Karpas-422 (cell line): ENCODE measurements around the gene ZNF432. TPM values are rescaled to one million over a fixed set of nuclear protein-coding genes. Genes with fewer than 3 reads are reported as not detected.

Experiments used
- DNase-seq: peaks from one replicate; pipeline ENCODE4 v3.0.0-alpha.2; 2015
- H2AFZ ChIP-seq: fragments of 200-600 bp; sonication (generic); 2 replicates; pipeline ENCODE4 v1.6.1; 2014; ENCODE audit warnings: antibody characterized with exemption, low read length, mixed read lengths
- H3K27ac ChIP-seq: fragments of 200-600 bp; sonication (generic); 2 replicates; pipeline ENCODE4 v1.5.1; 2014; ENCODE audit warnings: mild to moderate bottlenecking, low read length, moderate library complexity
- H3K27me3 ChIP-seq: fragments of 200-600 bp; sonication (generic); 2 replicates; pipeline ENCODE4 v1.6.1; 2014; ENCODE audit warnings: low read length, mixed read lengths
- H3K36me3 ChIP-seq: fragments of 200-600 bp; sonication (generic); 2 replicates; pipeline ENCODE4 v1.6.1; 2014; ENCODE audit warnings: low read length, mixed read lengths; ENCODE audit not compliant: insufficient read depth
- H3K4me1 ChIP-seq: fragments of 200-600 bp; sonication (generic); 2 replicates; pipeline ENCODE4 v1.6.1; 2014; ENCODE audit warnings: mild to moderate bottlenecking, low read length, mixed read lengths
- H3K4me2 ChIP-seq: fragments of 200-600 bp; sonication (generic); 2 replicates; pipeline ENCODE4 v1.6.1; 2014; ENCODE audit warnings: low read length, low read depth, mild to moderate bottlenecking; ENCODE audit not compliant: poor library complexity, severe bottlenecking
- H3K4me3 ChIP-seq: fragments of 200-600 bp; sonication (generic); 2 replicates; pipeline ENCODE4 v1.5.1; 2014; ENCODE audit warnings: mild to moderate bottlenecking, antibody characterized with exemption, low read length, mixed read lengths
- H3K79me2 ChIP-seq: fragments of 200-600 bp; sonication (generic); 2 replicates; pipeline ENCODE4 v1.6.1; 2014; ENCODE audit warnings: mild to moderate bottlenecking, low read length, mixed read lengths
- H3K9ac ChIP-seq: fragments of 200-600 bp; sonication (generic); 2 replicates; pipeline ENCODE4 v1.6.0; 2014; ENCODE audit warnings: low read length
- H3K9me2 ChIP-seq: fragments of 200-600 bp; sonication (generic), shearing (Covaris generic); replicated peaks from 2 replicates; pipeline ENCODE4 v1.6.0; 2014; ENCODE audit warnings: mild to moderate bottlenecking, low read length, moderate library complexity; ENCODE audit not compliant: insufficient read depth
- H3K9me3 ChIP-seq: fragments of 300-700, 200-600 bp; sonication (generic); 2 replicates; pipeline ENCODE4 v1.6.1; 2014; ENCODE audit warnings: low read length, mixed read lengths
- H4K20me1 ChIP-seq: fragments of 200-600 bp; sonication (generic); 2 replicates; pipeline ENCODE4 v1.6.1; 2014; ENCODE audit warnings: mild to moderate bottlenecking, antibody characterized with exemption, low read length, low read depth; ENCODE audit not compliant: insufficient read depth
- total RNA-seq: library from RNA; depleted of rRNA; stranded (reverse); fragments of >200 nt; shearing (Covaris generic); gene quantifications from 2 replicates; pipeline ENCODE4 v1.2.3, GENCODE V29; 2014; ENCODE audit warnings: low replicate concordance; rRNA removed

ZNF432 gene
- total RNA-seq, 1 experiment from 2014 or later, result 13.8 TPM

GRCh38 chr19:51993422-51993821, 55.2 kb downstream of the ZNF432 start:
- H3K9ac ChIP-seq, result no peak overlapping the region
- H3K4me3 ChIP-seq, result no peak overlapping the region
- no peaks in the 10 kb centered on the region for H3K4me1 ChIP-seq
- H2AFZ ChIP-seq, result no peak overlapping the region
- peaks cover 63% of the 10 kb centered on the region for H3K36me3 ChIP-seq
- peaks cover 83% of the 10 kb centered on the region for H3K9me3 ChIP-seq
- H3K79me2 ChIP-seq, result no peaks in the 10 kb centered on the region
- no peak for DNase-seq
- no peaks in the 10 kb centered on the region for H3K9me2 ChIP-seq
- no peaks in the 10 kb centered on the region for H4K20me1 ChIP-seq
- no peak overlapping the region for H3K27ac ChIP-seq
- no peak overlapping the region for H3K4me2 ChIP-seq
- no peaks in the 10 kb centered on the region for H3K27me3 ChIP-seq

- peak within 1 kb of the TSS; percentile 57 for H3K9ac ChIP-seq
- no peaks in the 10 kb centered on the region for H3K9me2 ChIP-seq
- H2AFZ ChIP-seq, result peak within 1 kb of the TSS; percentile 74
- peak; percentile 86 for DNase-seq
- peaks cover 5% of the 10 kb centered on the region; the same call in 1 of the 2 replicates for H3K79me2 ChIP-seq
- H3K4me1 ChIP-seq, result no peaks in the 10 kb centered on the region
- no peaks in the 10 kb centered on the region for H4K20me1 ChIP-seq
- H3K4me3 ChIP-seq, result peak within 1 kb of the TSS; percentile 67
- H3K27me3 ChIP-seq, result no peaks in the 10 kb centered on the region
- peaks cover 61% of the 10 kb centered on the region for H3K9me3 ChIP-seq
- H3K27ac ChIP-seq, result no peak within 1 kb of the TSS
- peak within 1 kb of the TSS; percentile 40 for H3K4me2 ChIP-seq
- H3K36me3 ChIP-seq, result no peaks in the 10 kb centered on the region
Observed at GRCh38 chr19:51986309-51987291, 62.0 kb downstream of the ZNF432 start, which contains the start of gene ZNF350. Gene ZNF350, minus strand, starts transcription at chr19:51986840. Its CDS starts 12,480 bp downstream, at chr19:51974360.

GRCh38 chr19:51983361-51983760, 65.3 kb downstream of the ZNF432 start:
- Histone ChIP-seq H4K20me1 (no peaks in the 10 kb centered on the region), H3K4me2 (no peak overlapping the region), H3K79me2 (peaks cover 5% of the 10 kb centered on the region; the same call in 1 of the 2 replicates), H3K27ac (no peak overlapping the region), H2AFZ (no peak overlapping the region), H3K4me1 (no peaks in the 10 kb centered on the region), H3K9me2 (no peaks in the 10 kb centered on the region), H3K36me3 (peaks cover 4% of the 10 kb centered on the region; the same call in 1 of the 2 replicates), H3K27me3 (no peaks in the 10 kb centered on the region), H3K9me3 (peaks cover 70% of the 10 kb centered on the region), H3K9ac (no peak overlapping the region), H3K4me3 (no peak overlapping the region)
- no peak for DNase-seq

Other genes starting within 250 kb of the ZNF432 start
- 40.0 and 43.1 TPM in 2 replicates for gene ZNF577, start 160.9 kb downstream of the ZNF432 start, total RNA-seq
- 14.0 and 14.5 TPM in 2 replicates for gene ZNF649, start 143.8 kb downstream of the ZNF432 start, total RNA-seq
- gene ZNF613, start 121.4 kb downstream of the ZNF432 start, total RNA-seq, result 7.3 and 7.5 TPM in 2 replicates
- gene ZNF350, start 62.0 kb downstream of the ZNF432 start, total RNA-seq, result 3.3 and 12.7 TPM in 2 replicates
- gene ZNF615, start 40.6 kb downstream of the ZNF432 start, total RNA-seq, result 9.6 and 11.8 TPM in 2 replicates
- gene ZNF614, start 20.5 kb downstream of the ZNF432 start, total RNA-seq, result 9.2 and 14.2 TPM in 2 replicates
- gene ZNF841, start 46.9 kb upstream of the ZNF432 start, total RNA-seq, result not detected in 2 replicates
- gene ZNF616, start 91.1 kb upstream of the ZNF432 start, total RNA-seq, result 6.1 and 7.4 TPM in 2 replicates
- gene ZNF836, start 122.8 kb upstream of the ZNF432 start, total RNA-seq, result 5.5 and 9.6 TPM in 2 replicates
- gene PPP2R1A, start 141.2 kb upstream of the ZNF432 start, total RNA-seq, result 169 and 267 TPM in 2 replicates
- 13.9 and 23.3 TPM in 2 replicates for gene ZNF766, start 220.7 kb upstream of the ZNF432 start, total RNA-seq
- 26.7 and 33.9 TPM in 2 replicates for gene ZNF480, start 248.3 kb upstream of the ZNF432 start, total RNA-seq